Measurements from ENCODE around the gene COPG2.
"Not testable (repeated sequence)": the region's sequence is repeated elsewhere in the genome, so short reads cannot be mapped to it uniquely, and the experiment has no call there.

Gene COPG2

GRCh38 chr7:130649004-130649790 is 19.4 kb downstream of the COPG2 start:
- DNase-seq: peak; percentile 66

- DNase-seq: no peak
Measured at GRCh38 chr7:130648580-130648979, 20.0 kb downstream of the COPG2 start.

GRCh38 chr7:130642383-130642782 is 26.2 kb downstream of the COPG2 start:
- DNase-seq: no peak

GRCh38 chr7:130641497-130641896 is 27.1 kb downstream of the COPG2 start:
- no peak for DNase-seq

- no peak for DNase-seq
Measured at GRCh38 chr7:130641040-130641439, 27.5 kb downstream of the COPG2 start.

GRCh38 chr7:130639388-130639787 is 29.2 kb downstream of the COPG2 start:
- DNase-seq: no peak

- peak; percentile 51 for DNase-seq
Measured at GRCh38 chr7:130632111-130632510, 36.4 kb downstream of the COPG2 start.

- DNase-seq: no peak
Measured at GRCh38 chr7:130628901-130629300, 39.6 kb downstream of the COPG2 start.

- DNase-seq: no peak
Measured at GRCh38 chr7:130627775-130628174, 40.8 kb downstream of the COPG2 start.

- no peak for DNase-seq
Measured at GRCh38 chr7:130622866-130623265, 45.7 kb downstream of the COPG2 start.

GRCh38 chr7:130615583-130615982 is 53.0 kb downstream of the COPG2 start:
- DNase-seq: no peak

GRCh38 chr7:130614449-130614848 is 54.1 kb downstream of the COPG2 start:
- no peak for DNase-seq

GRCh38 chr7:130611218-130611617 is 57.3 kb downstream of the COPG2 start:
- no peak for DNase-seq

- not testable (repeated sequence) for DNase-seq
Measured at GRCh38 chr7:130607066-130607465, 61.5 kb downstream of the COPG2 start.

- DNase-seq: no peak
Measured at GRCh38 chr7:130606161-130606560, 62.4 kb downstream of the COPG2 start.

GRCh38 chr7:130598056-130598455 is 70.5 kb downstream of the COPG2 start:
- DNase-seq: no peak

GRCh38 chr7:130595986-130596385 is 72.6 kb downstream of the COPG2 start:
- peak; percentile 1 for DNase-seq

- DNase-seq: peak; percentile 1
Measured at GRCh38 chr7:130593033-130593432, 75.5 kb downstream of the COPG2 start.

- DNase-seq: not testable (repeated sequence)
Measured at GRCh38 chr7:130591464-130591863, 77.1 kb downstream of the COPG2 start.

- not testable (repeated sequence) for DNase-seq
Measured at GRCh38 chr7:130585932-130586331, 82.6 kb downstream of the COPG2 start.

GRCh38 chr7:130575110-130575509 is 93.4 kb downstream of the COPG2 start:
- not testable (repeated sequence) for DNase-seq

- not testable (repeated sequence) for DNase-seq
Measured at GRCh38 chr7:130570144-130570543, 98.4 kb downstream of the COPG2 start.

- no peak for DNase-seq
Measured at GRCh38 chr7:130566898-130567280, 101.7 kb downstream of the COPG2 start.

GRCh38 chr7:130566168-130566897 is 102.2 kb downstream of the COPG2 start:
- peak; percentile 48 for DNase-seq

All from EL (cell line).